Activated B cell treated with CpG ODN at 0.5 μM for 24 hours (primary cell): Measurements from ENCODE around the gene LYZL1. TPM values are rescaled to one million over a fixed set of nuclear protein-coding genes. Genes with fewer than 3 reads are reported as not detected.

ENCODE experiments used
- ATAC-seq: fragments of 200-7000 bp; cut with Tn5 transposase; one replicate; pipeline ENCODE4 v1.10.0; 2021; ENCODE audit warnings: low read depth, mild to moderate bottlenecking, moderate library complexity
- CTCF ChIA-PET: fragments of 350-600 bp; sonication (Branson Sonifier 250); formaldehyde crosslinking; loops from one replicate; lab custom pipeline; 2021; ENCODE audit warnings: antibody characterized with exemption; lab: Charles Lee
- POLR2A ChIA-PET: fragments of 350-600 bp; sonication (Branson Sonifier 250); formaldehyde crosslinking; loops from one replicate; lab custom pipeline; 2021; ENCODE audit warnings: antibody characterized with exemption; lab: Charles Lee
- DNase-seq: peaks from one replicate; pipeline ENCODE4 v3.0.0; 2022
- H3K27ac Mint-ChIP-seq: one replicate; pipeline ENCODE4 v1.8.0; 2020; ENCODE audit warnings: mixed read lengths
- H3K27me3 Mint-ChIP-seq: one replicate; pipeline ENCODE4 v1.8.0; 2021; ENCODE audit warnings: mixed read lengths
- H3K36me3 Mint-ChIP-seq: one replicate; pipeline ENCODE4 v1.8.0; 2021; ENCODE audit warnings: low read depth, mixed read lengths
- H3K4me1 Mint-ChIP-seq: one replicate; pipeline ENCODE4 v1.8.0; 2021; ENCODE audit warnings: mixed read lengths
- H3K4me3 Mint-ChIP-seq: one replicate; pipeline ENCODE4 v1.8.0; 2020; ENCODE audit warnings: mild to moderate bottlenecking, mixed read lengths
- H3K9me3 Mint-ChIP-seq: one replicate; pipeline ENCODE4 v1.8.0; 2020; ENCODE audit warnings: mixed read lengths
- CTCF ChIP-seq: fragments of 200-600 bp; IDR thresholded peaks from one replicate; pipeline ENCODE4 v1.8.0; 2022; ENCODE audit warnings: antibody characterized with exemption, mild to moderate bottlenecking
- intact Hi-C: fragments of 100-400 bp; cut with micrococcal nuclease; formaldehyde crosslinking; loops from one replicate; pipeline ENCODE4 v1.15.1; 2024
- total RNA-seq: library from RNA; stranded (reverse); gene quantifications from 2 replicates; pipeline ENCODE4 v1.2.3, GENCODE V29; 2022

Gene LYZL1
- total RNA-seq, 1 donor from 2014 or later, result not detected

- no peak overlapping the region for H3K27ac Mint-ChIP-seq
- H3K36me3 Mint-ChIP-seq, result no peaks in the 10 kb centered on the region
- no peak overlapping the region for H3K4me3 Mint-ChIP-seq
Measured at GRCh38 chr10:29345910-29346209, 57.0 kb downstream of the LYZL1 start.

GRCh38 chr10:29346296-29347001, 57.6 kb downstream of the LYZL1 start:
- intact Hi-C loops, result no loop called here
- no peak for DNase-seq
- CTCF ChIA-PET, result no interaction called here
- ATAC-seq, result no peak
- Mint-ChIP-seq H3K9me3 (peaks cover 5% of the 10 kb centered on the region), H3K27me3 (no peaks in the 10 kb centered on the region), H3K4me3 (no peak overlapping the region), H3K4me1 (no peaks in the 10 kb centered on the region), H3K36me3 (no peaks in the 10 kb centered on the region), H3K27ac (no peak overlapping the region)
- TF ChIP-seq CTCF, result no peak
- POLR2A ChIA-PET, result no interaction called here

More at GRCh38 chr10:29345910-29346209, 57.0 kb downstream of the LYZL1 start:
- TF ChIP-seq CTCF, result no peak
- ChIA-PET POLR2A (no interaction called here), CTCF (no interaction called here)
- no peaks in the 10 kb centered on the region for H3K27me3 Mint-ChIP-seq
- ATAC-seq, result no peak
- intact Hi-C loops, result no loop called here
- peaks cover 5% of the 10 kb centered on the region for H3K9me3 Mint-ChIP-seq
- DNase-seq, result no peak
- no peaks in the 10 kb centered on the region for H3K4me1 Mint-ChIP-seq

GRCh38 chr10:29348836-29349235, 60.0 kb downstream of the LYZL1 start:
- POLR2A ChIA-PET, result no interaction called here
- no peaks in the 10 kb centered on the region for H3K9me3 Mint-ChIP-seq
- no peaks in the 10 kb centered on the region for H3K27me3 Mint-ChIP-seq

GRCh38 chr10:29353305-29353704, 64.4 kb downstream of the LYZL1 start:
- Mint-ChIP-seq H3K4me3 (no peak overlapping the region), H3K36me3 (no peaks in the 10 kb centered on the region), H3K27ac (no peak overlapping the region), H3K27me3 (no peaks in the 10 kb centered on the region), H3K9me3 (no peaks in the 10 kb centered on the region), H3K4me1 (no peaks in the 10 kb centered on the region)
- ATAC-seq (no peak), DNase-seq (no peak)
- intact Hi-C loops, result no loop called here
- ChIA-PET CTCF (no interaction called here), POLR2A (no interaction called here)
- no peak for TF ChIP-seq CTCF

More at GRCh38 chr10:29348836-29349235, 60.0 kb downstream of the LYZL1 start:
- H3K27ac Mint-ChIP-seq, result no peak overlapping the region
- no peak for TF ChIP-seq CTCF
- intact Hi-C loops, result no loop called here
- ATAC-seq (no peak), DNase-seq (no peak)
- no peaks in the 10 kb centered on the region for H3K36me3 Mint-ChIP-seq
- no peaks in the 10 kb centered on the region for H3K4me1 Mint-ChIP-seq
- CTCF ChIA-PET, result no interaction called here
- no peak overlapping the region for H3K4me3 Mint-ChIP-seq

- no peak for TF ChIP-seq CTCF
- no peaks in the 10 kb centered on the region for H3K27me3 Mint-ChIP-seq
- CTCF ChIA-PET, result no interaction called here
- no peaks in the 10 kb centered on the region for H3K4me1 Mint-ChIP-seq
- intact Hi-C loops, result no loop called here
- DNase-seq (no peak), ATAC-seq (no peak)
- H3K9me3 Mint-ChIP-seq, result no peaks in the 10 kb centered on the region
- no peaks in the 10 kb centered on the region for H3K36me3 Mint-ChIP-seq
- H3K4me3 Mint-ChIP-seq, result no peak overlapping the region
- no peak overlapping the region for H3K27ac Mint-ChIP-seq
- POLR2A ChIA-PET, result no interaction called here
Measured at GRCh38 chr10:29353887-29354561, 65.2 kb downstream of the LYZL1 start.
